Subcutaneous abdominal adipose tissue (tissue), 5 donors: ENCODE data around the gene LASP1NB.
"Not testable (repeated sequence)": the region's sequence is repeated elsewhere in the genome, so short reads cannot be mapped to it uniquely, and the experiment has no call there.

Experiments
- H3K27ac ChIP-seq: one replicate; pipeline ENCODE4 v1.7.0; 2013; ENCODE audit warnings: low read depth, mild to moderate bottlenecking, inconsistent platforms, low read length, moderate library complexity
- H3K27me3 ChIP-seq, 5 donors: one replicate each; pipeline ENCODE4 v1.7.0; 2013; ENCODE audit warnings: low read length in 5 of 5, inconsistent platforms in 1 of 5; ENCODE audit not compliant: control insufficient read depth in 5 of 5, insufficient read depth in 4 of 5
- H3K36me3 ChIP-seq, 5 donors: one replicate each; pipeline ENCODE4 v1.7.0; 2013; ENCODE audit warnings: low read length in 5 of 5; ENCODE audit not compliant: control insufficient read depth in 5 of 5, insufficient read depth in 5 of 5
- H3K4me1 ChIP-seq, 5 donors: one replicate each; pipeline ENCODE4 v1.7.0; 2013; ENCODE audit warnings: low read length in 5 of 5, mild to moderate bottlenecking in 3 of 5, moderate library complexity in 1 of 5; ENCODE audit not compliant: control insufficient read depth in 5 of 5, insufficient read depth in 5 of 5
- H3K4me3 ChIP-seq, 5 donors: one replicate each; pipeline ENCODE4 v1.7.0; 2013; ENCODE audit warnings: low read length in 5 of 5, low read depth in 1 of 5
- H3K9ac ChIP-seq, 5 donors: one replicate each; pipeline ENCODE4 v1.7.0; 2013; ENCODE audit warnings: low read length in 5 of 5, mild to moderate bottlenecking in 4 of 5, moderate library complexity in 3 of 5
- H3K9me3 ChIP-seq, 5 donors: one replicate each; pipeline ENCODE4 v1.7.0; 2013; ENCODE audit warnings: low read length in 5 of 5; ENCODE audit not compliant: control insufficient read depth in 5 of 5
- donor health status: healthy.
- donor health status: healthy.
- donor health status: healthy.
- donor health status: healthy.
- donor health status: healthy.

LASP1NB gene

GRCh38 chr17:38976187-38976551, 50.8 kb downstream of the LASP1NB start:
- H3K27me3 ChIP-seq, H3K36me3 ChIP-seq, H3K4me3 ChIP-seq, H3K9ac ChIP-seq, H3K9me3 ChIP-seq, H3K27ac ChIP-seq, H3K4me1 ChIP-seq: not testable (repeated sequence)

GRCh38 chr17:38978180-38978579, 52.8 kb downstream of the LASP1NB start:
- Histone ChIP-seq H3K27me3 (no peaks in the 10 kb centered on the region), H3K27ac (no peak overlapping the region), H3K36me3 (no peaks in the 10 kb centered on the region), H3K4me1 (peaks cover 0 to 6% (median 0%) of the 10 kb centered on the region in 5 donors), H3K9ac (no peak overlapping the region), H3K9me3 (no peaks in the 10 kb centered on the region), H3K4me3 (no peak overlapping the region)
